ENCODE data around the gene IRF5.

IRF5 gene

DNA sequence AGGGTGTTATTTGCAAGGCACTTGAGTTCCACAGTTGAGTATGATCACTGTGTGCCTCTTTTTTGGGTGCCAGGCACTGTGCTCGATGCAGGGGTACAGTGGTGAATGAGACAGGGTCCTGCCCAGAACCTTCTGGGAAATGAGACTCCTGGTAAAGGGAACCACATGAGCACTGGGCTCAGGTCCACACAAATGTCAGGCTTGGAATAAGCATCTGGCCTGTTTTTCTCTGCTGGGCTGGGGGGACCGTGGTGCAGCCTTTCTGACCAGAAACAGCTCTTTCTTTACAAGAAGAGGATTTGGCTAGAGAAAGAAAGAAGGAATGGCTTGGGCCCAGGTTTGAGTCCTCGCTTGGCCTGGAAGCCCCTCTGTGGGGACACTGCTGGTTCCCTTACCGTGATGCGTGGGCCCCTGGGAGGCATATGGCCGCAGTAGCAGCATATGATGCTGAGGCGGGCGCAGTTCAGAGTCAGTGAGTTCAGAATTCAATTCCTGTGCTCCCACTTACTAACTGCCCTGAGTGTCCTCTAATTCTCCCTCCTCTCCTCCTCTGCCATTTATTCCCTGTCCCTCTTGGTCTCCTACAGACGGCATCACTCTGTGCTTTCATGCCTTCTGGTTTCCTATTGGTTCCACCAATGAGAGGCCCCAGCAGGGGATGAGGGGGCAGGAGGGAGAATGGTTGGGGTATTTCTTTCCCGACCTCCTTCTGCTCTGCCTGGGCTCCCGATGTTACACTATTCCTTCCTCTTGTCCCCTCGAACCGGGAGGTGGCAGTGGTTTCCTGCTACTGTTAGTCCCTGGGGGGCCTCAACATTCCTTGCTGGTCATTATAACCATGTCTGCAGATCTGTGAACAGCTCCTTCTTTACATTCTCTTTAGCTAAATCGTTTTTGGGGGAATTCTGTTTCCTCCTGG, 17.6 kb upstream of the IRF5 start:
- DNase-seq (ENCODE audit: low read depth in 1 of 2, low spot score in 1 of 2): no peak

DNA sequence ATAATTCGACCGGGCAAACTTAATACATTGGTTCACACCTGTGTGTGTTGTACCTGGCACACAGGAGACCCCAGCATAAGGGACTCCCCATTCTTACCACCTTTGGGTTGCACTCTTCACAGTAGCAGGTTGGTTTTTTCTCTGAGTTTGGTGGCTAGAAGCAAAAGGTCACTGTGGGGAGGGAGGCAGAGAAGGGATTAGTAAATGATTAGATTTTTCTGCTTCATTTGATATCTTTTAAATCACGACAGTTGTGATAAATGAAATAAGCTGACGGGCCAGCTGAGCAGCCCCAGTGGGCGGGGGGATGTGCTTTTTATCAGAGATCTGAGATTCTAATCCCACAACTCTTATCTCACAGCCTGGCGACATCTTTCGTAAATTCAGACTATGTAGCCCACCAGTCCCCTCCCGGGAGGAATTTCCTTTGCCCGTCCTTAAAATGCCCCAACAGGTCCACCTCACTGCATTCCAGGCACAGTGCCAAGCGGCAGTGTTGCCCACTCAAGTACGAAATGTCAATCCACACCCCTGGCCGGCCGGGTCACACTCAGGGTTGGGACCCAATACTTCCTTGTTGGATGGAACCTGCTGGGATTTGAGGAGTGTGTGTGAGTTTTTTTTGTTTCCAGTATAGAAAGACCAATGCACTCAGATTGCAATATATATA, 16.7 kb upstream of the IRF5 start:
- DNase-seq (ENCODE audit: low read depth in 1 of 2, low spot score in 1 of 2): no peak

DNA sequence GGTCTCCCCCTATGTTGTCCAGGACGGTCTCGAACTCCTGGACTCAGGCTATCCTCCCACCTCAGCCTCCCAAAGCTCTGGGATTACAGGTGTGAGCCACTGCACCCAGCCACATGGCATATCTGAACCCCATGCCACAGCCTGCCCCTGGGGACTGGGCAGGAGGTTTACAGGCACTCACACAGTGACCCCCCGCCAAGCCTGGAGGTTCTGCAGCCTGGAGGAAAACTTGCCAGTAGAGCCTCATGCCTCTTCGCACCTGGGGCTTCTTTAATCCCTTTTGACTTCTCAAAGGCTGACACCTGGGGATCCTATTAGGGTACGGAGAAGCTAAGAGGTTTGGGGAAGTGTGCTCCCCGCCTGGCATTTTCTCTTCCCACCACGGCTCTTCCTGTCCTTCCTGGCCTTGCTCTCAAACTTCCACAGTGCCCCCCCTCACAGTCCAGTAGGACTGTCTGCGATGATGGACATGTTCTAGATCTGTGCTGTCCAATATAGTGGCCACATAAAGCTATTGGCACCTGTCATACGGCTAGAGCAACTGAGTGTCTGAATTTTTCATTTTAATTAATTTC, 15.8 kb upstream of the IRF5 start:
- no peak for DNase-seq (ENCODE audit: low read depth in 1 of 2, low spot score in 1 of 2)

DNA sequence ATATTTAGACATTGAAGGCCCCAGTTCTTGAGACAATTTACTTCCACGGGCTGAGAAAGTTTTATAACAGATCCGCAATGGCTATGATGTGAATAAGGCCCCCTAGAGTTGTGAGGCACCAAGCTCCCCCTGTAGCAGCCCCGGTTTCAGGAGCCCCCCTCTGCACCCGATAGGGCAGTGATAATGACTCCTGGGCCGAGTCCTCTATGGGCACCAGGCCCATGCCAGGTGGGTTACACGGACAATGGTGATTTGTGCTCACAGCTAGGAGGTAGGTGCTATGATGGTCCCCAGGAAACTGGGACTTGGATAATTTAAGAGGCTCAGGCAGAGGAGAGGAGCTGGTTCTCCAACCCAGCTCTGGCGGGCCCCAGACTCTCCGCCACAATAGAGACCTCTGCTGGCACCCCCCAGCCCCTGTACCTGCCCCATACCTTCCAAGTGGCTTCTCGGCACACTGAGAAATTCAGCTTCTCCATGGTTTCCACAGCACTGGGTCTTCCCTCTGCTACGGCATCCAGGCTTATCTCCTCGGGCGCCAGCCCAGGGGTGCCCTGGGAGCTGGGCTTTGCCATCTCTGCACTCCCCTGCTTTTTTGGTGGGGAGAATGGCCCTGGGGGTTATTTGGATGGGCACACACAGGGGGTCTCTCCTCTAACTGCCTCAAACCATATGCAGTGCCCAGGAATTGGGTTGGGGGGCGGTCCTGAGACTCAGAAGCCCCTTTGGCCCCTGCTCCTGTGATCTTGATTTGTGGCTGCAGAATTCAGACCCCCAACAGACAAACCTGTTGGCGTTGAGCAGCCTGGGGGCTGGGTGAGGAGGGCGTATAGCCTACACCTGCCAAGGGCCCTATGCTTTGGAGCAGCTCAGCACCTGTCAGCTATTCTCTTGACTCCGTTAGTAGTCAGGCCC, 15.0 kb upstream of the IRF5 start:
- DNase-seq (ENCODE audit: low read depth in 1 of 2, low spot score in 1 of 2): no peak

DNA sequence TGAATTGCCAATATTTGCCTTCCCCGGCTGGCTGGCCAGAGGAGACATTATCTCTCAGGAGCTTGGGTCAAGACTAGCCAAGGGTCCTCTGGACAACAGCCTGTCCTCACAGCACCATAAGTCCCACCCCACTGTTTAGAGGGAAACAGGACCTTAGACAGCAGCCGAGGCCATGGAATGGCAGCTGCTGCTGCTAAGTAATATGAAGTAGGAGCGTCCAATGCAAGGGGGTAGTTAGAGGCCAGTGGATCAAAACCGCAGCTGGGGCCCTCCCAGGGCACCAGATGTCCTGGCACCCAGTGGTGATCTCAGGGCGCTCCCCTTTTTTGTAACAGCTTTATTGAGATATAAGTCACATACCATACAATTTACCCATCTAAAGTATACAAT, 14.3 kb upstream of the IRF5 start:
- DNase-seq (ENCODE audit: low read depth in 1 of 2, low spot score in 1 of 2): no peak

DNA sequence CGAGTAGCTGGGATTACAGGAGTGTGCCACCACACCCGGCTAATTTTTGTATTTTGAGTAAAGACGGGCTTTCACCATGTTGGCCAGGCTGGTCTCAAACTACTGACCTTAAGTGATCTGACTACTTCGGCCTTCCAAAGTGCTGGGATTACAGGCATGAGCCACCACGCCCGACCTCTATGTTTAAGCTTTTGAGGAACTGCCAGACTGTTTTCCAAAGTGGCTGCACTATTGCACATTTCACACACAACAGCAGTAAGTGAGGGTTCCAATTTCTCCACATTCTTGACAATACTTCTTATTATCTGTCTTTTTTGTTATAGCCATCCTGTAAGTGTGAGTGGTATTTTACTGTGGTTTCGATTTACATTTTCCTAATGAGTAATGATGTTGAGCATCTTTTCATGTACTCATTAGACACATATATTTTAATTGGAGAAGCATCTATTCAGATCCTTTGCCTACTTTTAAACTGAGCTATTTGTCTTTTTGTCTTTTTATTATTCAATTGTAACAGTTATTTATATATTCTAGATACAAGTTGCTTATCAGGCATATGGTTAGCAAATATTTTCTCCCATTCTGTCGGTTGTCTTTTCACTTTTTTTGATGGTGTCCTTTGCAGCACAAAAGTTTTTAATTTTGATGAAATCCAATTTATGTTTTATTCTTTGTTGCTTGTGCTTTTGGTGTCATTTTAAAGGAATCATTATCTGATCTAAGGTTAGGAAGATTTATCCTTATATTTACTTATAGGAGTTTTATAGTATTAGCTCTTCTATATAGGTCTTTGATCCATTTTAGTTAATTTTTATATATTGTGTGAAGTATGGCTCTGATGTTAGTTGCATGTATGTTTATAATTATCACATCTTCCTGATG, 12.8 kb upstream of the IRF5 start:
- DNase-seq (ENCODE audit: low read depth in 1 of 2, low spot score in 1 of 2): no peak

GRCh38 chr7:128928159-128928813, 9.4 kb upstream of the IRF5 start:
- DNase-seq (ENCODE audit: low read depth in 1 of 2, low spot score in 1 of 2): no peak

- no peak for DNase-seq (ENCODE audit: low read depth in 1 of 2, low spot score in 1 of 2)
Observed at GRCh38 chr7:128928882-128929788, 8.6 kb upstream of the IRF5 start.

DNA sequence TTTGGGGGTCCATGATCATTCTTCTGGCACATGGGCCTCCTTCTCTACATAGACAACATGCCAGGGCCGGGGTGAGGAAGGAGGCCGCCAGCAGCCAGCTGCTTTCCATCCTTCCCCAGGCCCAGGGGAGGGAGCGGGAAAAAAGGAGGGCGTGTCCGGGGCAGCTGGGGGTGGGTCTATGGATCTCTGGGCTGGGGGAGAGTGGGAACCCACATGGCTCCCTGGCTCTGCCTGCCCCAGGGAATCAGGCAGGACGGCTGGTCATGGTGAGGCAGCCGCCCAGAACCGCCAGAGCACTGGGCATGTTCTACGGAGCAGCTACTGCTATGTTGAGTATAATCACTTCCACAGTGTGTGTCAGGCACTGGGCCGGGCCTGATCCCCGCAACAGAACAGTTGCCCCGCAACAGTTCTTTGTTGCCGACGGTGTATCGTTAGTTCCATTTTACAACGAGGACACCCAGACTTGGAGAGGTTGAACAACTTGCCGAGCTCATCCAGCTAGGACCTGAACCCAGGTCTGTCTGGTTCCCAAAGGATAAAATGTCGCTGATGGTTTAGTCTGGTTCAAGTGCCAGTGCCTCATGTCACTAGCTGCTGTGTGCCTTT, 6.4 kb upstream of the IRF5 start:
- no peak for DNase-seq (ENCODE audit: low read depth in 1 of 2, low spot score in 1 of 2)

- DNase-seq (ENCODE audit: low read depth in 1 of 2, low spot score in 1 of 2): no peak
Observed at GRCh38 chr7:128931965-128932861, 5.5 kb upstream of the IRF5 start.

DNA sequence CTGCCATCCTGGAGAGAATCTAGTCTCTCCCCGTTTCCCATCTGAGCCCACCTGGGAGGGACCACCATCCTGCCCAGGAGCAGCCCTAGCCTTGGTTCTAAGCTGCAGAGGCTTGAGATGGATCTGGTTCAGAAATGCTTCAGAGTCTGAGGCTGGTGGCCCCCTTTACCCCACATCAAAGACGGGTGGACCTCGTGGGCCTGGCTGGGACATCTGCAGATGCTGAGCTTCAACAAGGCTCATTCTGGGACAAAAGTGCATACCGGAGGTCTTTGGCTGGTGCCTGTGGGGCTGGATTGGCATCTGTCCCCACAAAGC, 4.9 kb upstream of the IRF5 start:
- no peak for DNase-seq (ENCODE audit: low read depth in 1 of 2, low spot score in 1 of 2)

GRCh38 chr7:128933180-128933891, 4.4 kb upstream of the IRF5 start:
- DNase-seq (ENCODE audit: low read depth in 1 of 2, low spot score in 1 of 2): no peak

GRCh38 chr7:128934361-128935341, 3.1 kb upstream of the IRF5 start:
- DNase-seq (ENCODE audit: low read depth in 1 of 2, low spot score in 1 of 2): no peak

DNA sequence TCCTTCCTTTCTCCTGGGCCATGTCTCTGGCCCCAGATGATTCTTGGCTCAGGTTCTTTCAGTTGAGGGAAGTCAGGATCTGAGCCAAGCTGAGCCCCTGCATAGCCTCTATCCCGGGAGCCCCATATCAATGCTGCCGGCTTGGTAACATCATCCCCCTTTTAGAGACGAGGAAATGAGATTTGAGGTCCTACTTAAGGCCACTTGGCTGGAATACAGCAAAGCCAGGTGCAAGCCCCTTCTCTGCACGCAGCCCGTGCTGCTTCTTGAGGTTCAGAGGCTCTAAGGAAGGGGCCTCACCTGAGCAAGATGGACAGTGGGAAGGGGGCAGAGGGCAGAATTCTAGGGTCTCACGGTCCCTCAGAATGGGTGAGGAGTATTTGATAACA, 2.4 kb upstream of the IRF5 start:
- DNase-seq (ENCODE audit: low read depth in 1 of 2, low spot score in 1 of 2): no peak

DNA sequence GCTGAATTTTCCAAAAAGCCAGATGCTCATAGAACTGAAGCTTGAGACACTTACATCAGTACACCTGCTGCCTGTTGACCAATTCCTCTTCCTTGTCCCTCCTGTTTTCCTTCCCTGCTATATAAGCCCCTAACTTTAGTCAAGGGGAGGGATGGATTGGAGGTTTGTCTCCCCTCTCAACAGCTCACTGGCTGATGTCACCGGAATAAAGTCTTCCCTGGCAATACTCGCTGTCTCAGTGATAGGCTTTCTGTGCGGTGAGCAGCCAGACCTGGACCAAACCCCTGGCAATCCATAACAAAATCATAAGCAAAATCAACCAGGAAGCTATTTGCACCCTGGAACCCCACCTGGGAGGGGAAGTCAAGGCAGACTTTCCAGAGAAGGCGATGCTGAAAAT, 929 bp upstream of the IRF5 start:
- no peak for DNase-seq (ENCODE audit: low read depth in 1 of 2, low spot score in 1 of 2)

DNA sequence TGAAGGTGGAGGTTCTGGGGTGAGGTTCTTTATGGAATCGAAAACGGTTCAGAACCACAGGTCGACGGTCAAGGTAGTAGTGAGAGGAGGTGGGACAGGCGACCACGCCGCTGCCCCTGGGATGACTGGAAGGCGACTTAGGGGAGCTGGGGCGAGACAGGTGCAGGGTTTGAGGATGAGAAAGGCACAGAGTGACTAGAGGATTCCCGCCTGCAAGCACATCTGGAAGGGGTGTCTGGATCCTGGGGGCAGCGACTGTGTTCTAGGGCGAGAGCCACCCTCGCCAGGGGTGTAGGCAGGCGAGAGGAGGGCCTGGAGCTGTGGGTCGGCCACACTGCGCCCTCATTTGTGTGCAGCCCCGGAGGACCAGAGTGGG, 468 bp upstream of the IRF5 start:
- DNase-seq (ENCODE audit: low read depth in 1 of 2, low spot score in 1 of 2): no peak
